ENCODE results near the gene FAIM. TPM values are rescaled to one million over a fixed set of nuclear protein-coding genes. Genes with fewer than 3 reads are reported as not detected.
"Not testable (repeated sequence)": the region's sequence is repeated elsewhere in the genome, so short reads cannot be mapped to it uniquely, and the experiment has no call there.

Gene FAIM
- total RNA-seq, 4 donors from 2014 or later = 4.3 to 10.4 (median 6.4) TPM

DNA sequence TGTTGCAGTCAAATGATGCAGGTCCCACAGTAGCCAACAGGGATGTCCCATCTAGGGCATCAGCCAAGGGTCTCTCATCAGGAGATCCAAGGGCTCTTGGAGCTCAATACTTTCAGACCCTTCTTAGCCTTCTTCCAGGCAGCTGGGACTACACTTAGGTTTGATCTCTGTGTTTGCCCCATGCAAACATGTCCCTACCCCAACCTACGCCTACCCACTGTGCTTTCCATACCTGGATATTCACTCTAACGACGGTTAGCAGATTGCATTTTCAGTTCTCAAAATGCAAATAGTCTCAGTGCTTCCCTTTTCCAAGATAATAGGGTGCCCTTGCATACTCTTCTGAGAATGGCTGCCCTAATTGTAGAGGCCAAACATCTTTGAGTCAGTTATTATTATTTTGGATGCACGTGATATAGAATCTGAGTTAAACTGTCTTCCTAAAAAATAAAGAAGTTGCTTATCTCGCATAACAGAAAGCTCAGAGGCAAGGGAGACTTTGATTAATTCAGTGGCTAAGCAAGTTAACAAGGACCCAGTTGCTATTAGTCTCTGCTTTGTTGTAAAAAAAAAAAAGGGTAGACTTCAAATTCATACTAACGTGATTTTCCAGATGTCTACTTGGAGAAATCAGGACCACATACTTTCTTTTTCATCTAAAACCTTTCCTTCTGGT is 13.5 kb upstream of the FAIM start:
- Histone ChIP-seq H3K36me3 (no peaks in the 10 kb centered on the region), H3K9me3 (no peaks in the 10 kb centered on the region), H3K4me3 (peak overlapping the region; percentile 67), H3K27me3 (no peaks in the 10 kb centered on the region), H3K27ac (peak overlapping the region; percentile 93), H3K4me1 (peaks cover 15% of the 10 kb centered on the region)
- no peak for DNase-seq (ENCODE audit: low spot score in 2 of 2)
- 56% methylated on average over 6 of the region's 6 CpGs for WGBS
- TF ChIP-seq CTCF (IDR thresholded peaks at IDR 0.05) (no peak), POLR2A (IDR thresholded peaks at IDR 0.05) (no peak), POLR2AphosphoS5 (IDR thresholded peaks at IDR 0.05) (no peak), EP300 (IDR thresholded peaks at IDR 0.05) (no peak)

- H3K4me3 ChIP-seq; H3K27ac ChIP-seq; H3K9me3 ChIP-seq; DNase-seq (ENCODE audit: low spot score in 2 of 2); H3K36me3 ChIP-seq; H3K27me3 ChIP-seq: not testable (repeated sequence)
- 78% methylated on average over 6 of the region's 6 CpGs for whole genome bisulfite sequencing
- H3K4me1 ChIP-seq = peaks cover 15% of the 10 kb centered on the region
Observed at GRCh38 chr3:138597186-138597976, 11.2 kb upstream of the FAIM start.

GRCh38 chr3:138598534-138598933 is 10.0 kb upstream of the FAIM start:
- no peaks in the 10 kb centered on the region for H3K27me3 ChIP-seq
- peaks cover 3% of the 10 kb centered on the region for H3K4me1 ChIP-seq
- no peaks in the 10 kb centered on the region for H3K9me3 ChIP-seq
- no peak for DNase-seq (ENCODE audit: low spot score in 2 of 2)
- 94% methylated on average over 3 of the region's 3 CpGs for WGBS
- H3K36me3 ChIP-seq = no peaks in the 10 kb centered on the region
- H3K4me3 ChIP-seq = no peak overlapping the region
- H3K27ac ChIP-seq = no peak overlapping the region
- TF ChIP-seq POLR2AphosphoS5 (IDR thresholded peaks at IDR 0.05) (no peak), POLR2A (IDR thresholded peaks at IDR 0.05) (no peak), EP300 (IDR thresholded peaks at IDR 0.05) (no peak), CTCF (IDR thresholded peaks at IDR 0.05) (no peak)

DNA sequence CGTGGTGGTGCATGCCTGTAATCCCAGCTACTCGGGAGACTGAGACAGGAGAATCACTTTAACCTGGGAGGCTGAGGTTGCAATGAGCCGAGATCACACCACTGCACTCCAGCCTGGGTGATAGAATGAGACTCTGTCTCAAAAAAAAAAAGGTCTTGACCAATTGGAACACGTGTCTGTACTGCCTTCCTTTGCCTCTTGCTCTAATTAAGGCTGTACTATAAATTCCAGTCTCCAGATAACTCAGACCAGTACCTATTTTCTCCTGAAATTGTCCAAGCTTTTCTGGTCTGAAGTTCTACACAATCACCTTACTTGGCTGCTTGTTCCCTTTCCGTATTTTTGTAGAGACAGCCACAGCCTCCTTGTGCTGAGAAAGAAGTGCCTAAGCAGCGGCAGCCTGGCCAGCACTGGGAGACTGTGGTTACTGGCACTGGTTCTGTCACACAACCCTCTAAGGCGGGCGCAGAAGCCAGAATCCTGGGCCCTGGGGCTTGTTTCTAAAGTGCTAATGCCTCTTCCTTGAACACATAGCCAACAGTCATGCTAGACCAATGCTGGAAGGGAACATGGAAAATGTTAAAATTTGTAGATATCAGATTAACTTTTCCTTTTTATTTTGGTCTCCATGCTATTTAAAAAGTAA is 8.3 kb upstream of the FAIM start:
- H3K9me3 ChIP-seq = no peaks in the 10 kb centered on the region
- no peak for TF ChIP-seq POLR2A (IDR thresholded peaks at IDR 0.05)
- no peak for TF ChIP-seq CTCF (IDR thresholded peaks at IDR 0.05)
- no peak for TF ChIP-seq POLR2AphosphoS5 (IDR thresholded peaks at IDR 0.05)
- TF ChIP-seq EP300 (IDR thresholded peaks at IDR 0.05) = no peak
- WGBS = 54% methylated on average over 8 of the region's 8 CpGs
- no peak for DNase-seq (ENCODE audit: low spot score in 2 of 2)
- no peaks in the 10 kb centered on the region for H3K36me3 ChIP-seq
- H3K4me1 ChIP-seq = no peaks in the 10 kb centered on the region
- no peak overlapping the region for H3K4me3 ChIP-seq
- H3K27ac ChIP-seq = no peak overlapping the region
- H3K27me3 ChIP-seq = no peaks in the 10 kb centered on the region

GRCh38 chr3:138601661-138602060 is 6.9 kb upstream of the FAIM start:
- WGBS = 81% methylated on average over 2 of the region's 2 CpGs
- H3K4me3 ChIP-seq; H3K27me3 ChIP-seq; H3K27ac ChIP-seq; DNase-seq (ENCODE audit: low spot score in 2 of 2); H3K9me3 ChIP-seq; H3K4me1 ChIP-seq; H3K36me3 ChIP-seq: not testable (repeated sequence)

DNA sequence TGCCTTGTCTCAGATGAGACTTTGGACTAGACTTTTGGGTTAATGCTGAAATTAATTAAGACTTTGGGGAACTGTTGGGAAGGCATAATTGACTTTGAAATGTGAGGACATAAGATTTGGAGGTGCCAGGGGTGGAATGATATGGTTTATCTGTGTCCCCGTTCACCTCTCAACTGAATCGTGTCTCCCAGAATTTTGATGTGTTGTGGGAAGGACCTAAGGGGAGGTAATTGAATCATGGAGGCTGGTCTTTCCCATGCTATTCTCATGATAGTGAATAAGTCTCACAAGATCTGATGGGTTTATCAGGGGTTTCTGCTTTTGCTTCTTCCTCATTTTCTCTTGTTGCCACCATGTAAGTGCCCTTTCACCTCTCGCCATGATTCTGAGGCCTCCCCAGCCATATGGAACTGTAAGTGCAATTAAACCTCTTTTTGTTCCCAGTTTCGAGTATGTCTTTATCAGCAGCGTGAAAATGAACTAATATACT is 4.4 kb upstream of the FAIM start:
- not testable (repeated sequence) for DNase-seq (ENCODE audit: low spot score in 2 of 2); H3K9me3 ChIP-seq
- WGBS = 97% methylated on average over 5 of the region's 5 CpGs

More for the DNA sequence above, 4.4 kb upstream of the FAIM start:
- not testable (repeated sequence) for H3K27ac ChIP-seq, H3K4me3 ChIP-seq, H3K27me3 ChIP-seq, H3K4me1 ChIP-seq, H3K36me3 ChIP-seq
